A673 (cell line): ENCODE results near the gene CACNA1G. TPM values are rescaled to one million over a fixed set of nuclear protein-coding genes. Genes with fewer than 3 reads are reported as not detected.

Experiments
- BruUV-seq: library from RNA; stranded (reverse); fragments of 400-500 nt; replicated peaks from 2 replicates; lab custom pipeline; 2021; lab: Mats Ljungman, UMichigan
- CTCF ChIA-PET: fragments of 300-600 bp; sonication (Branson Sonifier 250); formaldehyde crosslinking; loops from one replicate; lab custom pipeline; 2022; ENCODE audit warnings: antibody characterized with exemption; lab: Charles Lee
- POLR2A ChIA-PET: fragments of 300-600 bp; sonication (Branson Sonifier 250); formaldehyde crosslinking; loops from one replicate; lab custom pipeline; 2022; ENCODE audit warnings: antibody characterized with exemption; ENCODE audit not compliant: low non-redundant PET; lab: Charles Lee
- DNase-seq: peaks from one replicate; pipeline ENCODE4 v3.0.0-alpha.2; 2015; ENCODE audit warnings: low spot score
- H3K27ac ChIP-seq: fragments of 200-600 bp; sonication (generic); 2 replicates; pipeline ENCODE4 v1.5.1; 2016; ENCODE audit warnings: mixed run types, low read depth, mild to moderate bottlenecking, mixed read lengths, antibody characterized with exemption, low read length; ENCODE audit not compliant: poor library complexity, severe bottlenecking
- H3K27me3 ChIP-seq: fragments of 200-600 bp; sonication (generic); replicated peaks from 2 replicates; pipeline ENCODE4 v1.6.1; 2017; ENCODE audit warnings: mixed run types, low read depth, mild to moderate bottlenecking, mixed read lengths, antibody characterized with exemption, low read length; ENCODE audit not compliant: insufficient read depth, poor library complexity
- H3K36me3 ChIP-seq: fragments of 200-600 bp; sonication (generic); 2 replicates; pipeline ENCODE4 v1.6.1; 2016; ENCODE audit warnings: mixed run types, mild to moderate bottlenecking, mixed read lengths, antibody characterized with exemption, low read length; ENCODE audit not compliant: insufficient read depth, poor library complexity, severe bottlenecking
- H3K4me1 ChIP-seq: fragments of 200-600 bp; sonication (generic); 2 replicates; pipeline ENCODE4 v1.6.1; 2017; ENCODE audit warnings: mixed run types, mild to moderate bottlenecking, mixed read lengths, antibody characterized with exemption, low read length; ENCODE audit not compliant: insufficient read depth, poor library complexity, severe bottlenecking
- H3K4me3 ChIP-seq: fragments of 200-600 bp; sonication (generic); 2 replicates; pipeline ENCODE4 v1.5.1; 2016; ENCODE audit warnings: low read depth, mixed run types, mild to moderate bottlenecking, mixed read lengths, low read length; ENCODE audit not compliant: poor library complexity, severe bottlenecking
- H3K9me3 ChIP-seq: fragments of 200-600 bp; sonication (generic); 2 replicates; pipeline ENCODE4 v1.6.1; 2016; ENCODE audit warnings: mixed run types, low read depth, mild to moderate bottlenecking, mixed read lengths, antibody characterized with exemption, low read length; ENCODE audit not compliant: poor library complexity, severe bottlenecking
- CTCF ChIP-seq: fragments of 300-800, 200-600 bp; sonication (generic); conservative IDR thresholded peaks from 2 replicates; pipeline ENCODE4 v1.5.1; 2017; ENCODE audit warnings: low read depth, mild to moderate bottlenecking, antibody characterized with exemption, low read length, moderate library complexity, mixed read lengths
- EZH2 ChIP-seq: fragments of 200-600 bp; sonication (generic); IDR thresholded peaks from 2 replicates; pipeline ENCODE4 v1.6.1; 2017; ENCODE audit warnings: borderline replicate concordance, low read depth, mild to moderate bottlenecking, mixed read lengths, antibody characterized with exemption, low read length; ENCODE audit not compliant: poor library complexity, severe bottlenecking
- intact Hi-C: fragments of 100-400 bp; cut with micrococcal nuclease; formaldehyde crosslinking; loops from one replicate; pipeline ENCODE4 v1.10.0; 2022; ENCODE audit not compliant: unreplicated experiment
- total RNA-seq: library from RNA; stranded (reverse); gene quantifications from 2 replicates; pipeline ENCODE4 v1.2.3, GENCODE V29; 2021

The CACNA1G gene
- total RNA-seq, 1 experiment from 2014 or later: 7.1 TPM

GRCh38 chr17:50566886-50567285 lies 6.4 kb downstream of the CACNA1G start:
- TF ChIP-seq EZH2 (no peak), CTCF (no peak)
- H3K4me3 ChIP-seq: no peak overlapping the region
- no peak overlapping the region for H3K27ac ChIP-seq
- intact Hi-C loops: no loop called here
- H3K4me1 ChIP-seq: peaks cover 38% of the 10 kb centered on the region
- POLR2A ChIA-PET: no interaction called here
- H3K27me3 ChIP-seq: peaks cover 4% of the 10 kb centered on the region
- H3K36me3 ChIP-seq: no peaks in the 10 kb centered on the region
- no TSS peak for BruUV-seq
- CTCF ChIA-PET: interaction anchor here (0.5 kb wide), 1 partner anchor 116 kb away, joined by 3 read pairs; no protein-coding TSS in a partner anchor
- H3K9me3 ChIP-seq: no peaks in the 10 kb centered on the region
- no peak for DNase-seq

DNA sequence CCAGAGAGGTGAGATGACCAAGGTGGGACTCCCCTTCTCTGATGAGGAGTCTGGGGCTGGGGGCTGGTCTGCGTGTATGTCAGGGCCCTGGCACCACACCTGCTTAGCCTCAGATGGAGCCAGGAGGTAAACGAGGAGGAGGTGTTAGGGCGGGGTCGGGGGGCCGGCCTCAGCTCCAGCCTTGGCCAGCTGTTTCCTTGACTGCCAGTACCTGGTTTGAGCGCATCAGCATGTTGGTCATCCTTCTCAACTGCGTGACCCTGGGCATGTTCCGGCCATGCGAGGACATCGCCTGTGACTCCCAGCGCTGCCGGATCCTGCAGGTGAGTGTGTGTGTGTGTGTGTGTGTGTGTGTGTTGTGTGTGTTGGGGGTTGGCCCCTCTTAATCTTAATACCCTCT lies 8.1 kb downstream of the CACNA1G start:
- no peaks in the 10 kb centered on the region for H3K36me3 ChIP-seq
- H3K27me3 ChIP-seq: no peaks in the 10 kb centered on the region
- TF ChIP-seq CTCF (no peak), EZH2 (no peak)
- no peaks in the 10 kb centered on the region for H3K9me3 ChIP-seq
- DNase-seq: no peak
- intact Hi-C loops: no loop called here
- H3K27ac ChIP-seq: no peak overlapping the region
- BruUV-seq: no TSS peak
- peaks cover 25% of the 10 kb centered on the region for H3K4me1 ChIP-seq
- ChIA-PET POLR2A (no interaction called here), CTCF (no interaction called here)
- no peak overlapping the region for H3K4me3 ChIP-seq

DNA sequence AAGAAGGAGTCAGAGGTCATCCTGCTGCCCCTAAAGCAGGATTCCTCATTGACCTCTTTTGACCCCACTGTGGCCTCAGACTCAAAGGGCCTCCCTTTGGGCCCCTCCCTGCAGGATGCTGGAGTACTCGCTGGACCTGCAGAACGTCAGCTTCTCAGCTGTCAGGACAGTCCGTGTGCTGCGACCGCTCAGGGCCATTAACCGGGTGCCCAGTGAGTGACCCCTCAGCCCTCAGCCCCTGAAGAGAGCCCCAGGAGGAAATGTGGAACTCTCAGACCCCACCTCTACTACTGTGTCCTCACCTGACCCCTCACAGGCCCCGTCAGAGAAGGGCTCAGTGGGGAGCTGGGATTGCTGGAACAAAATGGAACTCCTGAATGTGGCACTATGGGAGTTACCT lies 9.1 kb downstream of the CACNA1G start:
- Histone ChIP-seq H3K4me3 (no peak overlapping the region), H3K27ac (no peak overlapping the region), H3K9me3 (no peaks in the 10 kb centered on the region), H3K27me3 (no peaks in the 10 kb centered on the region), H3K4me1 (peaks cover 23% of the 10 kb centered on the region), H3K36me3 (no peaks in the 10 kb centered on the region)
- ChIA-PET POLR2A (no interaction called here), CTCF (no interaction called here)
- no peak for DNase-seq
- no peak for TF ChIP-seq EZH2
- no TSS peak for BruUV-seq
- intact Hi-C loops: no loop called here

DNA sequence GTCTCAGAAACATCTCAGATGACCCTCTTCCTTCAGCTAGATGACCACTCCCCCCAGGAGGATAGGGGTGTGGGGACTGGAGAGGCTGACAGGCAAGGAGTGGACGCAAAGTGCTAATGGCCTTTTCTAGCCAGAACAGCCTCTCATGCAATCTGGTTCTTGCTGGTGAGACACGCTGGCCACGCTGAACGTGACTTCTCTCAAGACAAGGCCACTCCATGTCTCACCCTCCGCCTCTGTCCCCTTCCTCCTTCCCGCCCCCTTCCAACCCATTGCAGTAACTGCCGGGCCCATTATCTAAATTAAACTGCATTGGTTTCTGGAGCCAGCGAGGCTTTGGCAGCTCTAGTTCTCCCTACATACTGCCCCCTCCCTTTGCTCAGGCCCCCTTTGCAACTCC lies 9.5 kb downstream of the CACNA1G start:
- no TSS peak for BruUV-seq
- Histone ChIP-seq H3K4me1 (peaks cover 18% of the 10 kb centered on the region), H3K27me3 (no peaks in the 10 kb centered on the region), H3K36me3 (no peaks in the 10 kb centered on the region), H3K4me3 (no peak overlapping the region), H3K27ac (no peak overlapping the region), H3K9me3 (no peaks in the 10 kb centered on the region)
- ChIA-PET POLR2A (no interaction called here), CTCF (interaction anchor here (0.6 kb wide), 1 partner anchor 409 kb away, joined by 6 read pairs; no protein-coding TSS in a partner anchor)
- intact Hi-C loops: no loop called here
- TF ChIP-seq EZH2 (no peak), CTCF (no peak)
- no peak for DNase-seq
